Chondrocyte (in vitro differentiated cells): ENCODE measurements around the gene CHPT1. TPM values are rescaled to one million over a fixed set of nuclear protein-coding genes. Genes with fewer than 3 reads are reported as not detected.

Experiments
- DNase-seq: peaks from one replicate; pipeline ENCODE4 v3.0.0; 2021; ENCODE audit warnings: mixed read lengths, low spot score
- H3K27ac Mint-ChIP-seq: one replicate; pipeline ENCODE4 v1.8.0; 2021; ENCODE audit warnings: mild to moderate bottlenecking, moderate library complexity, mixed read lengths; ENCODE audit not compliant: unreplicated experiment
- H3K27me3 Mint-ChIP-seq: 2 replicates; pipeline ENCODE4 v1.8.0; 2021; ENCODE audit warnings: low read depth, mixed read lengths
- H3K36me3 Mint-ChIP-seq: 2 replicates; pipeline ENCODE4 v1.8.0; 2021; ENCODE audit warnings: low read depth, mixed read lengths
- H3K4me1 Mint-ChIP-seq: 2 replicates; pipeline ENCODE4 v1.8.0; 2021; ENCODE audit warnings: low read depth, mild to moderate bottlenecking, mixed read lengths
- H3K4me3 Mint-ChIP-seq: one replicate; pipeline ENCODE4 v1.8.0; 2021; ENCODE audit warnings: mild to moderate bottlenecking, moderate library complexity, mixed read lengths; ENCODE audit not compliant: unreplicated experiment
- H3K9me3 Mint-ChIP-seq: 2 replicates; pipeline ENCODE4 v1.8.0; 2021; ENCODE audit warnings: low read depth, mixed read lengths
- CTCF ChIP-seq: fragments of 200-600 bp; sonication (generic); IDR thresholded peaks from 2 replicates; pipeline ENCODE4 v1.5.0; 2021; ENCODE audit warnings: antibody characterized with exemption, mild to moderate bottlenecking, moderate library complexity
- total RNA-seq: library from RNA; stranded (reverse); gene quantifications from 3 replicates; pipeline ENCODE4 v1.2.1, GENCODE V29; 2021

Gene CHPT1
- total RNA-seq, 1 donor from 2014 or later: 36.3 TPM

- no peak overlapping the region for H3K27ac Mint-ChIP-seq
- H3K36me3 Mint-ChIP-seq: no peaks in the 10 kb centered on the region
- no peak for DNase-seq
- TF ChIP-seq CTCF: no peak
- no peaks in the 10 kb centered on the region for H3K9me3 Mint-ChIP-seq
- H3K4me3 Mint-ChIP-seq: no peak overlapping the region
- H3K4me1 Mint-ChIP-seq: peaks cover 14% of the 10 kb centered on the region
- H3K27me3 Mint-ChIP-seq: peaks cover 11% of the 10 kb centered on the region
Observed at GRCh38 chr12:101666052-101666728, 31.2 kb upstream of the CHPT1 start.

- Mint-ChIP-seq H3K4me1 (peaks cover 14% of the 10 kb centered on the region), H3K4me3 (no peak overlapping the region), H3K9me3 (no peaks in the 10 kb centered on the region), H3K36me3 (no peaks in the 10 kb centered on the region), H3K27me3 (peaks cover 11% of the 10 kb centered on the region), H3K27ac (no peak overlapping the region)
- no peak for TF ChIP-seq CTCF
- DNase-seq: no peak
Observed at GRCh38 chr12:101667591-101667990, 29.8 kb upstream of the CHPT1 start.

GRCh38 chr12:101670007-101670671 lies 27.3 kb upstream of the CHPT1 start:
- DNase-seq: no peak
- H3K4me1 Mint-ChIP-seq: peaks cover 14% of the 10 kb centered on the region
- H3K36me3 Mint-ChIP-seq: no peaks in the 10 kb centered on the region
- peak; percentile 74 for TF ChIP-seq CTCF
- H3K9me3 Mint-ChIP-seq: no peaks in the 10 kb centered on the region
- H3K4me3 Mint-ChIP-seq: no peak overlapping the region
- peaks cover 8% of the 10 kb centered on the region for H3K27me3 Mint-ChIP-seq
- no peak overlapping the region for H3K27ac Mint-ChIP-seq

GRCh38 chr12:101671157-101671791 lies 26.2 kb upstream of the CHPT1 start:
- H3K27ac Mint-ChIP-seq: no peak overlapping the region

More at GRCh38 chr12:101671157-101671791, 26.2 kb upstream of the CHPT1 start:
- TF ChIP-seq CTCF: no peak
- Mint-ChIP-seq H3K4me3 (no peak overlapping the region), H3K36me3 (no peaks in the 10 kb centered on the region), H3K4me1 (peaks cover 14% of the 10 kb centered on the region), H3K27me3 (peaks cover 2% of the 10 kb centered on the region), H3K9me3 (no peaks in the 10 kb centered on the region)
- DNase-seq: no peak
